Keratinocyte (primary cell): ENCODE data around the gene GRIN1. TPM values are rescaled to one million over a fixed set of nuclear protein-coding genes. Genes with fewer than 3 reads are reported as not detected.

ENCODE experiments used
- DNase-seq: peaks from one replicate; pipeline ENCODE4 v3.0.0-alpha.2; 2011; ENCODE audit warnings: low read depth, missing footprints, low spot score
- FAIRE-seq: peaks from 2 replicates; lab custom pipeline; 2011; peaks lifted over from hg19 to GRCh38; lab: Jason Lieb, UNC
- H2AFZ ChIP-seq: 2 replicates; pipeline ENCODE4 v1.6.0; 2012; ENCODE audit warnings: low read length, control low read depth, inconsistent platforms; ENCODE audit not compliant: control insufficient read depth
- H3K27ac ChIP-seq: 2 replicates; pipeline ENCODE4 v1.5.1; 2011; ENCODE audit warnings: low read length; ENCODE audit not compliant: control insufficient read depth, insufficient read depth
- H3K27me3 ChIP-seq: 3 replicates; pipeline ENCODE4 v1.6.0; 2011; ENCODE audit warnings: low read length; ENCODE audit not compliant: control insufficient read depth, insufficient read depth; ENCODE audit errors: extremely low read depth
- H3K36me3 ChIP-seq, 2 experiments: 2 replicates in 1 of 2; 3 replicates in 1 of 2; pipeline ENCODE4 v1.5.1; 2011; ENCODE audit warnings: low read length in 2 of 2, mild to moderate bottlenecking in 1 of 2; ENCODE audit not compliant: control insufficient read depth in 2 of 2, insufficient read depth in 2 of 2; ENCODE audit errors: extremely low read depth in 1 of 2
- H3K4me1 ChIP-seq: 3 replicates; pipeline ENCODE4 v1.5.1; 2011; ENCODE audit warnings: low read length; ENCODE audit not compliant: control insufficient read depth, insufficient read depth; ENCODE audit errors: extremely low read depth
- H3K4me2 ChIP-seq: 3 replicates; pipeline ENCODE4 v1.6.0; 2011; ENCODE audit warnings: low read depth, low read length; ENCODE audit not compliant: control insufficient read depth, insufficient read depth; ENCODE audit errors: extremely low read depth
- H3K4me3 ChIP-seq, 3 experiments: fragments of 200-600 bp in 1 of 3; sonication (generic) in 1 of 3; 2 replicates in 2 of 3; 3 replicates in 1 of 3; pipeline ENCODE4 v1.5.1; 2011 to 2016; ENCODE audit warnings: low read length in 3 of 3, mild to moderate bottlenecking in 3 of 3, control low read depth in 2 of 3, inconsistent platforms in 1 of 3, low read depth in 1 of 3, mixed read lengths in 1 of 3, mixed run types in 1 of 3, moderate library complexity in 1 of 3; ENCODE audit not compliant: control insufficient read depth in 2 of 3, insufficient read depth in 2 of 3; ENCODE audit errors: extremely low read depth in 1 of 3
- H3K79me2 ChIP-seq: 2 replicates; pipeline ENCODE4 v1.6.0; 2012; ENCODE audit warnings: low read length; ENCODE audit not compliant: control insufficient read depth, insufficient read depth
- H3K9ac ChIP-seq: 3 replicates; pipeline ENCODE4 v1.6.0; 2011; ENCODE audit warnings: low read length; ENCODE audit not compliant: control insufficient read depth, insufficient read depth; ENCODE audit errors: extremely low read depth
- H3K9me1 ChIP-seq: 3 replicates; pipeline ENCODE4 v1.6.0; 2011; ENCODE audit warnings: low read length; ENCODE audit not compliant: control insufficient read depth, insufficient read depth; ENCODE audit errors: extremely low read depth
- H3K9me3 ChIP-seq: 2 replicates; pipeline ENCODE4 v1.5.1; 2012; ENCODE audit warnings: low read depth, low read length; ENCODE audit not compliant: control insufficient read depth
- H4K20me1 ChIP-seq: 3 replicates; pipeline ENCODE4 v1.6.0; 2011; ENCODE audit warnings: low read length; ENCODE audit not compliant: control insufficient read depth, insufficient read depth; ENCODE audit errors: extremely low read depth
- CTCF ChIP-seq, 3 experiments: IDR thresholded peaks in 1 of 3; conservative IDR thresholded peaks in 1 of 3; optimal IDR thresholded peaks in 1 of 3; 2 replicates in 2 of 3; 3 replicates in 1 of 3; pipeline versions ENCODE3 to v1.5.1; 2011; ENCODE audit warnings: low read length in 3 of 3, mild to moderate bottlenecking in 3 of 3, moderate library complexity in 2 of 3, control low read depth in 1 of 3, inconsistent platforms in 1 of 3; ENCODE audit not compliant: insufficient read depth in 2 of 3; ENCODE audit errors: extremely low read depth in 1 of 3
- EZH2 ChIP-seq: IDR thresholded peaks from one replicate; pipeline ENCODE4 v1.6.1; 2012; ENCODE audit warnings: inconsistent platforms, mild to moderate bottlenecking, low read length, moderate library complexity
- dilution Hi-C: fragments of 300-500 bp; cut with MboI; formaldehyde crosslinking; loops from one replicate; pipeline ENCODE4 v1.7.0; 2020; ENCODE audit warnings: low sequenced_read_pairs; ENCODE audit not compliant: extremely low pct_ligation_motif_present
- polyA plus RNA-seq, 5 experiments: library from polyadenylated mRNA; depleted of rRNA in 3 of 5; stranded (reverse) in 3 of 5; stranded (forward) in 1 of 5; unstranded in 1 of 5; fragments of >200 nt; gene quantifications; 1 replicate in 1 of 5; 2 replicates in 3 of 5; 3 replicates in 1 of 5; pipeline versions ENCODE4 v1.2.1 to v1.2.3, GENCODE V29; 2011 to 2012; ENCODE audit warnings: missing spikeins in 2 of 5, low read depth in 1 of 5, low replicate concordance in 1 of 5

The GRIN1 gene
- polyA plus RNA-seq, 1 donor (not counting 4 experiments of a cell fraction or from before 2014, with no cell fraction given), result 0.03 TPM

GRCh38 chr9:137128158-137128861 lies 10.6 kb upstream of the GRIN1 start:
- H3K4me3 ChIP-seq, result peak overlapping the region; percentile 57 to 88 (median 86)
- peaks cover 15% of the 10 kb centered on the region for H3K4me1 ChIP-seq
- peak overlapping the region; percentile 56 for H3K27ac ChIP-seq
- dilution Hi-C loops, result no loop called here
- no peak overlapping the region for H2AFZ ChIP-seq
- FAIRE-seq (no peak), DNase-seq (no peak)
- no peak for TF ChIP-seq EZH2
- TF ChIP-seq CTCF (optimal IDR thresholded peaks at IDR 0.05 in 1 of 3, IDR thresholded peaks at IDR 0.05 in 1 of 3, conservative IDR thresholded peaks at IDR 0.05 in 1 of 3; ENCODE audit: extremely low read depth in 1 of 3, insufficient read depth in 2 of 3, low read length in 3 of 3), result no peak
- peak overlapping the region; percentile 92 for H3K4me2 ChIP-seq
- H3K9me3 ChIP-seq, result no peaks in the 10 kb centered on the region
- H3K79me2 ChIP-seq, result peaks cover 31% of the 10 kb centered on the region
- peaks cover 2% of the 10 kb centered on the region for H4K20me1 ChIP-seq
- H3K36me3 ChIP-seq, result no peaks in the 10 kb centered on the region
- H3K9me1 ChIP-seq, result no peaks in the 10 kb centered on the region
- no peaks in the 10 kb centered on the region for H3K27me3 ChIP-seq
- peak overlapping the region; percentile 80 for H3K9ac ChIP-seq

- H4K20me1 ChIP-seq, result no peaks in the 10 kb centered on the region
- H3K4me3 ChIP-seq, result peak overlapping the region; percentile 57 to 88 (median 86)
- peak overlapping the region; percentile 94 for H2AFZ ChIP-seq
- peak overlapping the region; percentile 56 for H3K27ac ChIP-seq
- no peaks in the 10 kb centered on the region for H3K27me3 ChIP-seq
- DNase-seq, result no peak
- no peaks in the 10 kb centered on the region for H3K9me3 ChIP-seq
- no peak for FAIRE-seq
- H3K9me1 ChIP-seq, result no peaks in the 10 kb centered on the region
- peak overlapping the region; percentile 80 for H3K9ac ChIP-seq
- TF ChIP-seq CTCF (optimal IDR thresholded peaks at IDR 0.05 in 1 of 3, IDR thresholded peaks at IDR 0.05 in 1 of 3, conservative IDR thresholded peaks at IDR 0.05 in 1 of 3; ENCODE audit: extremely low read depth in 1 of 3, insufficient read depth in 2 of 3, low read length in 3 of 3) (no peak), EZH2 (no peak)
- H3K4me1 ChIP-seq, result peaks cover 15% of the 10 kb centered on the region
- H3K79me2 ChIP-seq, result peaks cover 31% of the 10 kb centered on the region
- H3K36me3 ChIP-seq, result no peaks in the 10 kb centered on the region
- dilution Hi-C loops, result no loop called here
- H3K4me2 ChIP-seq, result peak overlapping the region; percentile 92
Observed at GRCh38 chr9:137128862-137129455, 10.0 kb upstream of the GRIN1 start.
